H1 (cell line): Measurements from ENCODE around the gene FDXACB1. TPM values are rescaled to one million over a fixed set of nuclear protein-coding genes. Genes with fewer than 3 reads are reported as not detected.

Experiments
- CTCF ChIA-PET: fragments of 300-600 bp; sonication (Branson Sonifier 250); formaldehyde crosslinking; loops from one replicate; lab custom pipeline; 2021; ENCODE audit not compliant: partially characterized antibody; lab: Charles Lee
- POLR2A ChIA-PET: fragments of 300-600 bp; sonication (Branson Sonifier 250); formaldehyde crosslinking; loops from one replicate; lab custom pipeline; 2021; ENCODE audit warnings: inconsistent platforms; ENCODE audit not compliant: partially characterized antibody; lab: Charles Lee
- DNase-seq, 2 experiments: peaks; one replicate each; pipeline versions ENCODE4 v3.0.0 to v3.0.0-alpha.2; 2010 to 2022; ENCODE audit warnings: low spot score in 2 of 2, low read depth in 1 of 2, mixed read lengths in 1 of 2
- FAIRE-seq: peaks from 2 replicates; lab custom pipeline; 2011; peaks lifted over from hg19 to GRCh38; lab: Jason Lieb, UNC
- H2AFZ ChIP-seq: 2 replicates; pipeline ENCODE4 v1.8.1; 2012; ENCODE audit warnings: low read length, inconsistent platforms
- H2AK5ac ChIP-seq: 2 replicates; pipeline ENCODE4 v1.6.1; 2013; ENCODE audit warnings: low read depth, low read length
- H2BK120ac ChIP-seq: replicated peaks from 2 replicates; pipeline ENCODE3; 2013; ENCODE audit warnings: low read depth, low read length, inconsistent platforms
- H2BK12ac ChIP-seq: 2 replicates; pipeline ENCODE4 v1.6.1; 2013; ENCODE audit warnings: low read depth, low read length
- H2BK15ac ChIP-seq: 2 replicates; pipeline ENCODE4 v1.6.1; 2013; ENCODE audit warnings: low read length
- H2BK20ac ChIP-seq: 2 replicates; pipeline ENCODE4 v1.6.1; 2013; ENCODE audit warnings: low read length
- H2BK5ac ChIP-seq: 2 replicates; pipeline ENCODE4 v1.6.1; 2013; ENCODE audit warnings: low read depth, low read length
- H3K14ac ChIP-seq: 2 replicates; pipeline ENCODE4 v1.6.1; 2013; ENCODE audit warnings: inconsistent platforms; ENCODE audit not compliant: insufficient read length
- H3K18ac ChIP-seq: 2 replicates; pipeline ENCODE4 v1.6.1; 2013; ENCODE audit warnings: low read length; ENCODE audit errors: extremely low read depth
- H3K23ac ChIP-seq: 2 replicates; pipeline ENCODE4 v1.6.1; 2013; ENCODE audit warnings: inconsistent platforms; ENCODE audit not compliant: insufficient read length
- H3K23me2 ChIP-seq: 2 replicates; pipeline ENCODE4 v1.6.1; 2013; ENCODE audit warnings: low read depth, low read length
- H3K27ac ChIP-seq: 2 replicates; pipeline ENCODE4 v1.6.1; 2011; ENCODE audit warnings: low read depth, low read length, inconsistent platforms
- H3K27me3 ChIP-seq, 4 experiments: replicated peaks in 1 of 4; 1 replicate in 1 of 4; 2 replicates in 3 of 4; pipeline versions ENCODE4 v1.6.1 to v1.8.1; 2011 to 2013; ENCODE audit warnings: low read length in 3 of 4, mild to moderate bottlenecking in 3 of 4, inconsistent platforms in 2 of 4, mixed read lengths in 2 of 4, moderate library complexity in 1 of 4; ENCODE audit not compliant: control insufficient read depth in 3 of 4, insufficient read depth in 3 of 4; ENCODE audit errors: extremely low read depth in 1 of 4
- H3K36me3 ChIP-seq, 4 experiments: 2 replicates each; pipeline versions ENCODE4 v1.6.1 to v1.8.1; 2011 to 2013; ENCODE audit warnings: mild to moderate bottlenecking in 4 of 4, low read length in 3 of 4, moderate library complexity in 2 of 4, control low read depth in 1 of 4, inconsistent platforms in 1 of 4; ENCODE audit not compliant: insufficient read depth in 4 of 4, control insufficient read depth in 2 of 4
- H3K4ac ChIP-seq: replicated peaks from 2 replicates; pipeline ENCODE3; 2013; ENCODE audit warnings: low read length, low read depth, mixed read lengths, inconsistent platforms; ENCODE audit not compliant: insufficient read length
- H3K4me1 ChIP-seq, 4 experiments: replicated peaks in 1 of 4; 1 replicate in 1 of 4; 2 replicates in 3 of 4; pipeline versions ENCODE4 v1.6.1 to v1.8.1; 2011 to 2013; ENCODE audit warnings: low read length in 3 of 4, inconsistent platforms in 2 of 4, mixed read lengths in 1 of 4; ENCODE audit not compliant: insufficient read depth in 4 of 4, control insufficient read depth in 3 of 4
- H3K4me2 ChIP-seq, 2 experiments: 2 replicates each; pipeline versions ENCODE4 v1.6.1 to v1.8.1; 2011 to 2013; ENCODE audit warnings: low read depth in 2 of 2, low read length in 2 of 2, control low read depth in 1 of 2, inconsistent platforms in 1 of 2, mild to moderate bottlenecking in 1 of 2; ENCODE audit not compliant: insufficient read depth in 1 of 2
- H3K4me3 ChIP-seq, 4 experiments: fragments of 200-600, 300-600 bp in 1 of 4; sonication (generic), shearing (Covaris generic), sonication (Bioruptor Twin) in 1 of 4; 2 replicates each; pipeline versions ENCODE4 v1.5.1 to v1.8.1; 2011 to 2016; ENCODE audit warnings: low read length in 4 of 4, low read depth in 3 of 4, control low read depth in 2 of 4, inconsistent platforms in 2 of 4, mild to moderate bottlenecking in 2 of 4, mixed read lengths in 1 of 4, moderate library complexity in 1 of 4; ENCODE audit not compliant: insufficient read depth in 2 of 4; ENCODE audit errors: extremely low read depth in 1 of 4
- H3K56ac ChIP-seq: replicated peaks from 2 replicates; pipeline ENCODE3; 2013; ENCODE audit warnings: low read depth, mild to moderate bottlenecking, mixed read lengths, low read length, inconsistent platforms; ENCODE audit not compliant: insufficient read length
- H3K79me1 ChIP-seq: 2 replicates; pipeline ENCODE4 v1.6.1; 2013; ENCODE audit warnings: low read depth, low read length, control low read depth
- H3K79me2 ChIP-seq, 2 experiments: 2 replicates each; pipeline versions ENCODE4 v1.6.1 to v1.8.1; 2012 to 2013; ENCODE audit warnings: low read length in 2 of 2, mild to moderate bottlenecking in 2 of 2, inconsistent platforms in 1 of 2; ENCODE audit not compliant: insufficient read depth in 2 of 2, control insufficient read depth in 1 of 2
- H3K9ac ChIP-seq, 4 experiments: replicated peaks in 1 of 4; 1 replicate in 1 of 4; 2 replicates in 3 of 4; pipeline versions ENCODE4 v1.6.1 to v1.8.1; 2011 to 2013; ENCODE audit warnings: low read depth in 3 of 4, low read length in 3 of 4, control low read depth in 2 of 4, mild to moderate bottlenecking in 2 of 4, moderate library complexity in 2 of 4, inconsistent platforms in 1 of 4; ENCODE audit errors: extremely low read depth in 1 of 4
- H3K9me3 ChIP-seq, 2 experiments: 2 replicates each; pipeline versions ENCODE4 v1.6.1 to v1.8.1; 2012 to 2013; ENCODE audit warnings: mild to moderate bottlenecking in 2 of 2, moderate library complexity in 2 of 2, control low read depth in 1 of 2, inconsistent platforms in 1 of 2, low read depth in 1 of 2, low read length in 1 of 2, mixed read lengths in 1 of 2; ENCODE audit not compliant: insufficient read depth in 2 of 2
- H4K20me1 ChIP-seq, 2 experiments: replicated peaks in 1 of 2; 2 replicates each; pipeline versions ENCODE3 to v1.8.1; 2011 to 2013; ENCODE audit warnings: inconsistent platforms in 2 of 2, low read length in 2 of 2, mild to moderate bottlenecking in 1 of 2; ENCODE audit not compliant: insufficient read depth in 2 of 2, control insufficient read depth in 1 of 2
- H4K5ac ChIP-seq: 2 replicates; pipeline ENCODE4 v1.6.1; 2013; ENCODE audit warnings: low read length, low read depth, mixed read lengths, inconsistent platforms; ENCODE audit not compliant: insufficient read length
- H4K8ac ChIP-seq: 2 replicates; pipeline ENCODE4 v1.8.0; 2013; ENCODE audit warnings: mild to moderate bottlenecking, moderate library complexity, low read length, inconsistent platforms; ENCODE audit not compliant: insufficient read depth; ENCODE audit errors: extremely low read depth
- H4K91ac ChIP-seq: replicated peaks from 2 replicates; pipeline ENCODE3; 2013; ENCODE audit warnings: low read length, mixed read lengths, inconsistent platforms; ENCODE audit not compliant: insufficient read length
- EGR1 ChIP-seq: IDR thresholded peaks from 2 replicates; pipeline ENCODE4 v1.6.1; 2011; ENCODE audit warnings: low read depth, low read length, borderline replicate concordance
- ZNF274 ChIP-seq: IDR thresholded peaks from 2 replicates; pipeline ENCODE4 v1.7.0; 2012; ENCODE audit warnings: low read length, borderline replicate concordance; ENCODE audit errors: extremely low read depth
- WGBS, 2 experiments: shearing (Covaris generic) in 1 of 2; methylation state at CpG; one replicate each; pipeline versions ENCODE4 v1.1.6 to v1.1.7; 2013 to 2015; ENCODE audit warnings: low lambda C conversion rate in 2 of 2, mixed read lengths in 2 of 2, inconsistent platforms in 1 of 2, low coverage in 1 of 2, missing lambda C conversion rate in 1 of 2; ENCODE audit not compliant: insufficient replicate concordance in 2 of 2, insufficient coverage in 1 of 2, insufficient read length in 1 of 2; ENCODE audit errors: extremely low coverage in 1 of 2, missing lambda C conversion rate in 1 of 2; 5-methylcytosine and 5-hydroxymethylcytosine counted together
- polyA plus RNA-seq, 7 experiments: library from polyadenylated mRNA; depleted of rRNA in 3 of 7; stranded (reverse) in 5 of 7; unstranded in 2 of 7; fragments of >200 nt in 5 of 7; fragments of 200-250 nt in 2 of 7; gene quantifications; 1 replicate in 5 of 7; 2 replicates in 1 of 7; 4 replicates in 1 of 7; pipeline versions ENCODE4 v1.2.1 to v1.2.3, GENCODE V29; 2011 to 2013; ENCODE audit warnings: missing spikeins in 2 of 7, mixed read lengths in 2 of 7
- total RNA-seq: library from RNA; stranded (reverse); fragmentation: NEBNext Ultra II Directional; extraction: Animal tissue kit (Norgen Biotek cat#: 25700); gene quantifications from 2 replicates; pipeline ENCODE4 v1.2.1, GENCODE V29; 2021

FDXACB1 gene
- total and polyA plus RNA-seq, 2 of the 8 experiments (the other 6 are each of a cell fraction or from before 2014, with no cell fraction given) = 1.4 to 2.3 TPM

DNA sequence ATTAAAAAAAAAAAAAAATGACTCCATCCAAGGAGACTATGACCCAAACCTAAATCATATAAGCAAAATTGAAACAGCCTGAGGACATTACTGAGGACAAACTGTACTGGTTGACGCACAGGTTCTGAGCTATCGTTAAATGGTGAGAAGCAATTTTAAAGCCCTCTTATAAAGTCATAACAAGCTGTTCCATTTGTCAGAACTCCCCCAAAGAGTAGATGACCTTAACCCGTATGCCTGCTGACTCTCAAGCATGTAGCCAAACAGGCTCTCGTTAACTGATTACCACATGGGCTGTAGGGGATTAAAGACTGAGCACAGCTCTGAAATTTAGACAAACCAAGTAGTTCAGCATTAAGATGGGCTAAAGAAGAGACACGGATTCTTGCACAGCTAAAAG is 30.4 kb upstream of the FDXACB1 start:
- Histone ChIP-seq H4K20me1 (no peaks in the 10 kb centered on the region), H3K27ac (no peak overlapping the region), H4K5ac (no peak overlapping the region), H3K14ac (no peak overlapping the region), H3K79me2 (no peaks in the 10 kb centered on the region), H3K4me3 (no peak overlapping the region), H2BK20ac (no peak overlapping the region), H2BK15ac (no peak overlapping the region), H4K91ac (no peak overlapping the region), H2AFZ (no peak overlapping the region), H3K4me2 (no peak overlapping the region), H4K8ac (no peak overlapping the region), H3K79me1 (no peaks in the 10 kb centered on the region), H3K23me2 (peaks cover 4% of the 10 kb centered on the region; the same call in 1 of the 2 replicates), H3K9ac (no peak overlapping the region), H3K4ac (no peak overlapping the region), H2BK120ac (no peak overlapping the region), H3K23ac (no peak overlapping the region), H2BK5ac (no peak overlapping the region), H3K9me3 (no peaks in the 10 kb centered on the region), H3K36me3 (no peaks in the 10 kb centered on the region), H2AK5ac (no peak overlapping the region), H3K27me3 (no peaks in the 10 kb centered on the region), H3K56ac (no peak overlapping the region), H3K4me1 (peaks cover 0 to 15% (median 9%) of the 10 kb centered on the region in 4 experiments), H2BK12ac (no peak overlapping the region), H3K18ac (no peak overlapping the region)
- WGBS, 2 experiments = 87% methylated on average over 5 of the region's 5 CpGs; no CpG with 5 or more reads in 1 of the 2 experiments
- DNase-seq (no peak), FAIRE-seq (no peak)
- POLR2A ChIA-PET = interaction anchor here (0.6 kb wide), 1 partner anchor 71 kb away, joined by 3 read pairs; no protein-coding TSS in a partner anchor
- CTCF ChIA-PET = interaction anchor here (0.6 to 4.8 kb wide), 9 partner anchors 12 to 624 kb away, joined by 3 to 27 read pairs (median 3); no protein-coding TSS in a partner anchor
- TF ChIP-seq EGR1 = no peak
- TF ChIP-seq ZNF274 = no peak
